Medulla oblongata (tissue), 1 donor: ENCODE measurements around the gene ELOVL7.
"Not testable (repeated sequence)": the region's sequence is repeated elsewhere in the genome, so short reads cannot be mapped to it uniquely, and the experiment has no call there.

Experiments
- DNase-seq: peaks from one replicate; pipeline ENCODE4 v3.0.0-alpha.2; 2015; ENCODE audit errors: extremely low spot score

ELOVL7 gene

GRCh38 chr5:60843936-60844905 lies at the start of gene ELOVL7:
Gene ELOVL7, minus strand, starts transcription at chr5:60844269. Its CDS starts 56,872 bp downstream, at chr5:60787397.
- DNase-seq, result peak; percentile 62

DNA sequence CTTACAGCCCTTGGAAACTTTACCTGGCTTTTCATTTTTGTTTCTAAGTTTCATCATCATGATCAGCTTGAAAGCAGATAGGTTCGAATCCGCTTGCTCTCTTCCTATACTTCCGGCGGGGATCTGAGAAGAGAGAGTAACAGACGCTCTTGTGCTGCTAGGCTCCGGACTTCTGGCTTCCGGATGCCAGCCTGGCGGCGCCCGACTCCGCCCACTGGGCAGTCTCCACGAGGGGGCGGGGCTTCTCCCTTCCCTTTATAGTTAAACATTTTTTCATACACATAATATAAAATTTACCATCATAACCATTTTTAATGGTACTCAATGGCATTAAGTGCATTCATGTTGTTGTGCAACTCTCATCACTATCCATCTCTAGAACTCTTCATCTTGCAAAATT lies 49.5 kb upstream of the ELOVL7 start:
- DNase-seq, result no peak

- no peak for DNase-seq
These were observed 47.6 kb upstream of the ELOVL7 start for GRCh38 chr5:60891667-60892066.

GRCh38 chr5:60888359-60889061 lies 44.4 kb upstream of the ELOVL7 start:
- DNase-seq, result no peak

DNA sequence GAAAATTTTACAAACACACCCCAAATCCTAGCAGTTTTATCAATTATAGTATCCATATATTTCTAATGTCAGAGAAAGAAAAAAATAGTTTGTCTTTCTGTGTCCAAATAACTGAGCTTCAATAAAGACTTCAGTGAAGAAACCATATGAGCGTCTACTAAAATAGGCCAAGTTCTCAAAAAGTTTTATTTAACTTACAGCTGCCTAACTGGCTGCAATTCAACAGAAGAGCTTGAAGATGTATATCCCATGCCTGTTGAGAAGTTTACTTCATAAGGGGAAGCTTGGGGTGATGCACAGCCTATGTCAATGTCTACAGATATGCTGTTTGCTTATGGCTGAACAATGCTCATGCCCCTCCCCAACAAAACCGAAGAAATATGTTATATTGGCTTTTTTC lies 43.7 kb upstream of the ELOVL7 start:
- DNase-seq, result no peak

DNA sequence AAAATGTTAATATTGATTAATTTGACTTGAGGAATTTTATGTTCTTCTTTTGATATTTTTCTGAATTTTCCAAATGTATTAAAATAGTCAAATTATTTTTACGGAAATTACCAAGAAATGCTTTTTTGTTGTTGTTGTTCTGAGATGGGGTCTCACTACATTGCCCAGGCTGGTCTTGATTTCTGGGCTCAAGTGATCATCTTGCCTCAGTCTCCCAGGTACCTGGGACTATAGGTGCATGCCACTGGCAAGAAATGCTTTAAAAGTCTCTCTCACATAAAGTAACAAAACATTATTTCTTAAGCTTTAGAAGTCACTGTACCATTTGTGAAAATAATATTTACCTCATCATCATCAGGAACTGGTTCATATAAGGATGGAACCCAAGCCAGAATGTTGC lies 43.0 kb upstream of the ELOVL7 start:
- no peak for DNase-seq

- DNase-seq, result no peak
These were observed 42.1 kb upstream of the ELOVL7 start for GRCh38 chr5:60886158-60886557.

- peak; percentile 41 for DNase-seq
These were observed 39.2 kb upstream of the ELOVL7 start for GRCh38 chr5:60883229-60883628.

DNA sequence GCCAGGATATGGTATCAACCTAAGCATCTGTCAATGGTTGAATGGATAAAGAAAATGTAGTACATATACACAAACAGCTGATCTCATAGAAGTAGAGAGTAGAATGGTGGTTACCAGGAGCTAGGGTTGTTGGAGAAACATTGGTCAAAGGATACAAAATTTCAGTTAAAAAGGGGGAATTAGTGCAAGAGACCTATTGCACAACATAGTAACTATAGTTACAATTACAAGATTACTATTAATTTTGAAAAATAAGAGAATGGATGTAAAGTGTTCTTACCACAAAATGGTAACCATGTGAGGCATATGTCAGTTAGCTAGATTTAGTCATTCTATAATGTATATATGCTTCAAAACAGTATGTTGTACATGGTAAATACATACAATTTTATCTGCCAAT lies 28.8 kb upstream of the ELOVL7 start:
- no peak for DNase-seq

GRCh38 chr5:60870857-60871256 lies 26.8 kb upstream of the ELOVL7 start:
- no peak for DNase-seq

DNA sequence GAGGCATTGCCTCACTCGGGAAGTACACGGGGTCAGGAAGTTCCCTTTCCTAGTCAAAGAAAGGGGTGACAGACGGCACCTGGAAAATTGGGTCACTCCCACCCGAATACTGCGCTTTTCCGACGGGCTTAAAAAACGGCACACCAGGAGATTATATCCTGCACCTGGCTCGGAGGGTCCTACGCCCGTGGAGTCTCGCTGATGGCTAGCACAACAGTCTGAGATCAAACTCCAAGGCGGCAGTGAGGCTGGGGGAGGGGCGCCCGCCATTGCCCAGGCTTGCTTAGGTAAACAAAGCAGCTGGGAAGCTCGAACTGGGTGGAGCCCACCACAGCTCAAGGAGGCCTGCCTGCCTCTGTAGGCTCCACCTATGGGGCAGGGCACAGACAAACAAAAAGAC lies 16.5 kb upstream of the ELOVL7 start:
- DNase-seq, result not testable (repeated sequence)

DNA sequence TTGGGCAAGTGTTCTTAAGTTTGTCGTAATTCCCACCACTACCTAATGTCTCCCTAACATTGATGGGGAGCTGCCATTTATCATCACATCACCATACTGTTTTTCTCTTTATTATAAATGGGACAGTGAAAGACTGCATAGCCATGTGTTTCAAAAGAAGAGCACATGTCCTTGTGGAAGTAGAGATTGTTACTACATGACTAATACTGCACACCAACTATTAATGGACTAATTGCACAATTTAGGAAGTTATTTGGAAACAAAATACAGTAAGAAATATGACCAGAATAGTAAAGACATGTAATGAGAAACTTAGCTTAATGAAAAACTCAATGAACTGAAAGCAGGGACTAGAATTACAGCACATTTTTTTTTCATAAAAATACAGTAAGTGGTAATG lies 12.0 kb upstream of the ELOVL7 start:
- DNase-seq, result no peak

- no peak for DNase-seq
These were observed 8.9 kb upstream of the ELOVL7 start for GRCh38 chr5:60852940-60853339.

DNA sequence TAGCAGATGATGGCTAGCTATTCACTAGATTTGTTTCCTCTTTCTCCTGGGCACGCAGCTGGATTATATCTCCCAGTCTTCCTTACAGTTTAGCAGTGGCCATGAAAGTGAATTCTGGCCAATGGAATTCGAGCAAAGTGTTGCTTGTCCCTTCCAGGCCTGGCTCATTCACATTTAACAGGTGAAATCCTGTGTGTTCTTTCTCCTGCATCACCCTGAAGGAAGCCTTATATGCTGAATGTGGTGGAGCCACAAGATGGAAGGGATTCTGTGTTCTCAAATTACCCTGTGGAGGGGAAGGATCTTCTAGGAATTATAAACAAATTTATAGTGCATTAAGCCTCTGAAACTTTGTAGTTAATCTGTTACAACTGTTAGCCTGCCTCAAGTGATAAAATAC lies 8.2 kb upstream of the ELOVL7 start:
- no peak for DNase-seq

DNA sequence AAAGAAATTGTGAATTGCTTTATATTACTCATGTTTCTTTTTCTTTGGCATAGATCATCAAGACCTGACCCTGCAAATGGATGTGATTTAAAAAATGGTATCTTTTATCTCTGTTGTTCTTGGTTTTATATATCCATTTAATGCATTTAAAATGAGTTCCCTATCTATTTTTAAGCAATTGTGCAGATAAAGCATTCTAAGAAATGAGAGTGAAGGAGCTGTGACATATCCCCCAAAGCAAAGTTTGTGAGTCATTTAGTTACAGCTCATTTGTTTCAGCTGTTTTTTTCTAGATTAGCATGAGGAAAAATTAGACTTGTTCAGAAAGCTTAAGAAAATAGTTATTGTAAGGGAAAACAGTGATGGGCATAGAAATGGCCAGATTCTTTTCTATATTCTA lies 7.6 kb upstream of the ELOVL7 start:
- DNase-seq, result no peak

GRCh38 chr5:60846298-60846697 lies 2.2 kb upstream of the ELOVL7 start:
- DNase-seq, result no peak

DNA sequence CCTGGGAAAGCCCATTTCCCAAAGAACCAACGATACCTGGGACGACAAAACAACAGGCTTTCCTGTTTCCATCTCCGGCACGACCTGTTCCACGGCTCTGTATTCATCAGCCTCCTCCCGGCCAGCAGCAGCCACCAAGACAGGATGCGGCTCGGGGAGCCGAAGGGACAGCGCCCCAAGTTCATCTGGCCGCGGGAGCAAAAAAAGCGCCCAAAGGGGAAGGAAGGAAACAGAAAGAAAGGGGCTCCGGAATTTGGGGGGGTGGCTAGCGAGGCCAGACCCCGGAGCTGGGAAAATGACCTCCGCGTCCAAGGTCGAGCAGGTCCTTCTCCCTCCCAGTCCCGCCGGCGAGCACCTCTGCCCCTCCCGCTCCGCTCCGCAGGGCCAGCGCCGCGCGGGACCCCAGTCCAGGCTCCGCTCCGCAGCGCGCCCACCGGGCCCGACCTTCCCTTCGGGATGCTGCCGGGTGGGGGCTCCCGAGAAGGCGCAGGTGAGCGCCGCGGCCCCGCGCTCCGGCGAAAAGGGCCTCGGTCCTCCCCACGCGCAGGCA lies 608 bp downstream of the ELOVL7 start:
- no peak for DNase-seq

DNA sequence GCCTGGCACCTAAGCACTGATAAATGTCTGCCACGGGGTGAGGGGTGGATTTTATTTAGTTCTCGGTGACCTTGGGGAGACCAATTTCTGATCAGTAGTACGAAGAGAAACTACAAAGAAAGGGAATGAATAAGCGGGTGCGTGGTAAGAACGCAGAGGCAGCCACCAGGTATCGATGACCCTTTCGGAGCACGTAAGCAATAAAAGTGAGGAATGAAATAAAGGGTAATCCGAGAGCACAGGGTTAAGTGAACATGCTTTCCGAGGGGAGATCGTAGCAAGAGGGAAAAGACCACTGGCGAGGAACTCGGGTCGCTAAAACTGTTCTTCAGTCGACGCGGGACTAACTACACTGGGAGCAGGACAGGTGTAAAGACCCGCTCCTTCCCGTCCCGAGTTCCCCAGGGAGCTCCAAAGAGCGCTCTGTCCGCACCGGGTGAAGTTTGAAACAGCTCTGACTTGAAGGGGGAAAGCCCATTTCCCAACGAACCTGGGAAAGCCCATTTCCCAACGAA lies 1.1 kb downstream of the ELOVL7 start:
- DNase-seq, result no peak

- DNase-seq, result no peak
These were observed 2.7 kb downstream of the ELOVL7 start for GRCh38 chr5:60841361-60841760.

- DNase-seq, result no peak
These were observed 7.9 kb downstream of the ELOVL7 start for GRCh38 chr5:60836131-60836530.

GRCh38 chr5:60835554-60835953 lies 8.5 kb downstream of the ELOVL7 start:
- no peak for DNase-seq

DNA sequence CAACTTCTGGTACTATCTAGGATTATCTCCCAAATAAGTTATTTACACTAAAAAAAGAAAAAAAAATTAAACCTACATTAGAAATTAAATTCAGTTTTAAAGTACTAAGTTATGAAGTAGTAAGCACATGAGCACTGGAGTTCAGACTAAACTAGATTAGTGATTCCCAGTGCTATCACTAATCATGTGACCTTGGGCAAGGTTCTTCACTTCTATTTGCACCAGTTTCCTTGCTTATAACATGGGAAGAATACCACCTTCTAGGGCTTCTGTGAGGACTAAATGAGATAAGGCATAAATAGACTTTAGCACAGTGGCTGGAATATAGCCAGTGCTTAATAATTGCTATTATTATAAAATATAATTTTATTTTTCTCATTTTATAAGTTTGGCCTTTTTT lies 10.5 kb downstream of the ELOVL7 start:
- DNase-seq, result no peak
